Panc1 (cell line): Measurements from ENCODE around the gene CHD6. TPM values are rescaled to one million over a fixed set of nuclear protein-coding genes. Genes with fewer than 3 reads are reported as not detected.

Source experiments
- ATAC-seq: fragments of 200-7000 bp; cut with Tn5 transposase; 2 replicates; pipeline ENCODE4 v1.9.1; 2020; ENCODE audit warnings: mild to moderate bottlenecking, moderate library complexity
- BruUV-seq: library from RNA; stranded (reverse); fragments of 400-500 nt; replicated peaks from 2 replicates; lab custom pipeline; 2021; lab: Mats Ljungman, UMichigan
- CTCF ChIA-PET: fragments of 300-600 bp; sonication (Branson Sonifier 250); formaldehyde crosslinking; loops from one replicate; lab custom pipeline; 2022; ENCODE audit warnings: antibody characterized with exemption; lab: Charles Lee
- POLR2A ChIA-PET: fragments of 300-600 bp; sonication (Branson Sonifier 250); formaldehyde crosslinking; loops from one replicate; lab custom pipeline; 2022; ENCODE audit warnings: antibody characterized with exemption; lab: Charles Lee
- DNase-seq: peaks from one replicate; pipeline ENCODE4 v3.0.0-alpha.2; 2010; ENCODE audit warnings: low read depth, low spot score
- H3K27ac ChIP-seq: 2 replicates; pipeline ENCODE4 v1.5.1; 2011; ENCODE audit warnings: mild to moderate bottlenecking, low read length, inconsistent platforms
- H3K27me3 ChIP-seq: fragments of 200-500 bp; sonication (Bioruptor generic); 2 replicates; pipeline ENCODE4 v1.6.0; 2014; ENCODE audit warnings: low read length, inconsistent platforms; ENCODE audit not compliant: control insufficient read depth, insufficient read depth
- H3K36me3 ChIP-seq: fragments of 200-500 bp; sonication (Bioruptor generic); 2 replicates; pipeline ENCODE4 v1.5.1; 2014; ENCODE audit warnings: inconsistent platforms, mild to moderate bottlenecking, low read length, moderate library complexity; ENCODE audit not compliant: control insufficient read depth, insufficient read depth
- H3K4me1 ChIP-seq: 2 replicates; pipeline ENCODE4 v1.5.1; 2011; ENCODE audit warnings: inconsistent platforms, mild to moderate bottlenecking, low read length, moderate library complexity; ENCODE audit not compliant: control insufficient read depth, insufficient read depth
- H3K4me3 ChIP-seq, 2 experiments: 2 replicates each; pipeline ENCODE4 v1.5.1; 2011 to 2012; ENCODE audit warnings: low read depth in 2 of 2, low read length in 2 of 2, mild to moderate bottlenecking in 2 of 2, inconsistent platforms in 1 of 2, moderate library complexity in 1 of 2
- H3K9me3 ChIP-seq: fragments of 200-500 bp; sonication (Bioruptor generic); 2 replicates; pipeline ENCODE4 v1.5.1; 2014; ENCODE audit warnings: low read depth, mild to moderate bottlenecking, inconsistent platforms, low read length, moderate library complexity; ENCODE audit not compliant: control insufficient read depth, insufficient read depth
- CTCF ChIP-seq: fragments of 450-650 bp; IDR thresholded peaks from 2 replicates; pipeline ENCODE4 v1.5.1; 2017; ENCODE audit warnings: mild to moderate bottlenecking
- POLR2AphosphoS5 ChIP-seq: IDR thresholded peaks from 2 replicates; pipeline ENCODE4 v1.6.1; 2012; ENCODE audit warnings: mild to moderate bottlenecking, low read depth, low read length, moderate library complexity
- REST ChIP-seq, 2 experiments: IDR thresholded peaks; 2 replicates each; pipeline ENCODE4 v1.6.1; 2011 to 2012; ENCODE audit warnings: low read depth in 2 of 2, control low read depth in 1 of 2, low read length in 1 of 2, mild to moderate bottlenecking in 1 of 2, moderate library complexity in 1 of 2; ENCODE audit not compliant: insufficient read depth in 1 of 2
- SIN3A ChIP-seq: IDR thresholded peaks from 2 replicates; pipeline ENCODE4 v1.6.1; 2012; ENCODE audit warnings: low read depth, mild to moderate bottlenecking, low read length, moderate library complexity, borderline replicate concordance; ENCODE audit not compliant: insufficient read depth
- TCF7L2 ChIP-seq: IDR thresholded peaks from 2 replicates; pipeline ENCODE4 v1.6.1; 2011; ENCODE audit warnings: mild to moderate bottlenecking, low read depth, low read length, inconsistent platforms
- in situ Hi-C: cut with HindIII; loops from 2 replicates; pipeline ENCODE4 v1.10.0; 2016; ENCODE audit warnings: low sequenced_read_pairs, low pct_unique_long_range_greater_than_20kb
- intact Hi-C: fragments of 100-400 bp; cut with micrococcal nuclease; formaldehyde crosslinking; loops from one replicate; pipeline ENCODE4 v1.10.0; 2022; ENCODE audit not compliant: unreplicated experiment
- total RNA-seq: library from RNA; stranded (reverse); gene quantifications from one replicate; pipeline ENCODE4 v1.2.1, GENCODE V29; 2021; ENCODE audit not compliant: unreplicated experiment

Gene CHD6
- total RNA-seq, 1 experiment from 2014 or later, result 21.3 TPM

GRCh38 chr20:41650231-41650948 is 32.2 kb upstream of the CHD6 start:
- ATAC-seq, result no peak
- CTCF ChIA-PET, result no interaction called here
- intact Hi-C loops, result no loop called here

DNA sequence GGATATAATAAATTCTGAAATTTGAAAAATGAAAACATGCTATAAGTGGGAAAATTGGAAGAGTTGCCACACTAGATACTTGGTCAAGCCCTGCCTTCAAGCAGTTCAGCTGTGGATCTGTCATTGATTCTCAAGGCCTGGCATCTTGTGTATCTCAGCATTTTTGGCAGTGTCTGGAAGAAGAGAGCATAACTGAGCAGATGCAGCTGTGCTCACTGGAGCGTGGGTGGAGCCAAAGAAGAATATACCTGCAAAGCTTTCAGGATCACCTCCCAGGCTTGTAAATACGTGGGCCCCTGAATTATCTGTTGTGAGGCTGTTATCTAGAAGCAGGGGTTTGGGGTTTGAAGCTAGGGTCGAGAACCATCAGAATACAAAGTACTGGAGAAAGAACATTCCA is 31.3 kb upstream of the CHD6 start:
- in situ Hi-C loops, result no loop called here
- TF ChIP-seq REST (IDR thresholded peaks at IDR 0.05; ENCODE audit: insufficient read depth in 1 of 2, low read depth in 2 of 2, low read length in 1 of 2) (no peak), CTCF (no peak), TCF7L2 (no peak), POLR2AphosphoS5 (no peak), SIN3A (no peak)

More at GRCh38 chr20:41650231-41650948, 32.2 kb upstream of the CHD6 start:
- Histone ChIP-seq H3K27me3 (0 out of 2 replicates have a peak, but pooled peaks cover 6% of the 10 kb centered on the region), H3K36me3 (no peaks in the 10 kb centered on the region), H3K27ac (no peak overlapping the region), H3K9me3 (no peaks in the 10 kb centered on the region), H3K4me3 (no peak overlapping the region), H3K4me1 (no peaks in the 10 kb centered on the region)
- in situ Hi-C loops, result no loop called here
- DNase-seq, result no peak
- POLR2A ChIA-PET, result no interaction called here
- no peak for TF ChIP-seq SIN3A
- TF ChIP-seq CTCF, result no peak
- TF ChIP-seq TCF7L2, result no peak
- TF ChIP-seq REST (IDR thresholded peaks at IDR 0.05; ENCODE audit: insufficient read depth in 1 of 2, low read depth in 2 of 2, low read length in 1 of 2), result no peak
- no peak for TF ChIP-seq POLR2AphosphoS5
- BruUV-seq, result no TSS peak

More for the DNA sequence above, 31.3 kb upstream of the CHD6 start:
- ATAC-seq (no peak), DNase-seq (no peak)
- ChIA-PET CTCF (no interaction called here), POLR2A (no interaction called here)
- Histone ChIP-seq H3K4me1 (no peaks in the 10 kb centered on the region), H3K27me3 (0 out of 2 replicates have a peak, but pooled peaks cover 6% of the 10 kb centered on the region), H3K27ac (no peak overlapping the region), H3K9me3 (no peaks in the 10 kb centered on the region), H3K36me3 (no peaks in the 10 kb centered on the region), H3K4me3 (no peak overlapping the region)
- no TSS peak for BruUV-seq
- intact Hi-C loops, result no loop called here
